Loucy (cell line): Measurements from ENCODE around the gene SLC22A23.

Source experiments
- H2AFZ ChIP-seq: fragments of 200-600 bp; sonication (generic); 2 replicates; pipeline ENCODE4 v1.6.0; 2016; ENCODE audit warnings: antibody characterized with exemption, mild to moderate bottlenecking, low read length, moderate library complexity
- H3F3A ChIP-seq: fragments of 200-600 bp; 2 replicates; pipeline ENCODE4 v1.6.0; 2016; ENCODE audit warnings: antibody characterized with exemption, low read depth, mild to moderate bottlenecking
- H3K27me3 ChIP-seq: fragments of 200-600 bp; sonication (generic); 2 replicates; pipeline ENCODE4 v1.6.1; 2014; ENCODE audit warnings: low read length, mild to moderate bottlenecking; ENCODE audit not compliant: insufficient read depth, poor library complexity, severe bottlenecking
- H3K36me3 ChIP-seq: fragments of 200-600 bp; sonication (generic); 2 replicates; pipeline ENCODE4 v1.6.1; 2016; ENCODE audit warnings: low read length; ENCODE audit not compliant: insufficient read depth
- H3K4me1 ChIP-seq: fragments of 200-600 bp; sonication (generic); 2 replicates; pipeline ENCODE4 v1.5.1; 2014; ENCODE audit warnings: low read length, mild to moderate bottlenecking; ENCODE audit not compliant: insufficient read depth, poor library complexity, severe bottlenecking
- H3K4me2 ChIP-seq: fragments of 200-600 bp; sonication (generic); 2 replicates; pipeline ENCODE4 v1.6.0; 2014; ENCODE audit warnings: antibody characterized with exemption, low read length, low read depth, mild to moderate bottlenecking; ENCODE audit not compliant: poor library complexity, severe bottlenecking
- H3K4me3 ChIP-seq: fragments of 200-600 bp; sonication (generic); 2 replicates; pipeline ENCODE4 v1.5.1; 2014; ENCODE audit warnings: low read length, mild to moderate bottlenecking, mixed read lengths; ENCODE audit not compliant: poor library complexity, severe bottlenecking
- H3K79me2 ChIP-seq: fragments of 200-600 bp; sonication (generic); 2 replicates; pipeline ENCODE4 v1.6.1; 2014; ENCODE audit warnings: low read length; ENCODE audit not compliant: insufficient read depth
- H3K9ac ChIP-seq: fragments of 200-600 bp; sonication (generic); 2 replicates; pipeline ENCODE4 v1.6.0; 2014; ENCODE audit warnings: mild to moderate bottlenecking, low read depth, low read length, moderate library complexity; ENCODE audit not compliant: poor library complexity, severe bottlenecking
- H3K9me2 ChIP-seq: fragments of 200-600 bp; sonication (generic); replicated peaks from 2 replicates; pipeline ENCODE4 v1.6.1; 2016; ENCODE audit warnings: low read depth, low read length, mixed read lengths
- H3K9me3 ChIP-seq: fragments of 200-600 bp; sonication (generic); 2 replicates; pipeline ENCODE4 v1.6.1; 2014; ENCODE audit warnings: mild to moderate bottlenecking, antibody characterized with exemption, low read length, low read depth; ENCODE audit not compliant: insufficient read depth
- H4K20me1 ChIP-seq: fragments of 200-600 bp; sonication (generic); 2 replicates; pipeline ENCODE4 v1.6.0; 2014; ENCODE audit warnings: antibody characterized with exemption, low read length, mild to moderate bottlenecking; ENCODE audit not compliant: insufficient read depth, poor library complexity, severe bottlenecking
- EZH2phosphoT487 ChIP-seq: fragments of 200-600 bp; IDR thresholded peaks from 2 replicates; pipeline ENCODE4 v1.6.1; 2018; ENCODE audit warnings: antibody characterized with exemption, mild to moderate bottlenecking, moderate library complexity, borderline replicate concordance
- TF ChIP-seq, protein P1 (sequence below): fragments of 200-600 bp; sonication (generic); conservative IDR thresholded peaks from 2 replicates; pipeline ENCODE4 v1.5.1; 2014; ENCODE audit warnings: mild to moderate bottlenecking, antibody characterized with exemption, low read length

The SLC22A23 gene

GRCh38 chr6:3314621-3315467, 142.0 kb downstream of the SLC22A23 start:
- Histone ChIP-seq H3F3A (no peaks in the 10 kb centered on the region), H3K36me3 (no peaks in the 10 kb centered on the region), H3K4me2 (no peak overlapping the region), H3K9me2 (no peaks in the 10 kb centered on the region), H3K4me1 (peaks cover 14% of the 10 kb centered on the region), H3K27me3 (no peaks in the 10 kb centered on the region), H2AFZ (no peak overlapping the region), H3K4me3 (no peak overlapping the region), H3K79me2 (no peaks in the 10 kb centered on the region), H4K20me1 (no peaks in the 10 kb centered on the region), H3K9ac (no peak overlapping the region), H3K9me3 (no peaks in the 10 kb centered on the region)
- TF ChIP-seq EZH2phosphoT487 = no peak
- TF ChIP-seq, protein P1, sequence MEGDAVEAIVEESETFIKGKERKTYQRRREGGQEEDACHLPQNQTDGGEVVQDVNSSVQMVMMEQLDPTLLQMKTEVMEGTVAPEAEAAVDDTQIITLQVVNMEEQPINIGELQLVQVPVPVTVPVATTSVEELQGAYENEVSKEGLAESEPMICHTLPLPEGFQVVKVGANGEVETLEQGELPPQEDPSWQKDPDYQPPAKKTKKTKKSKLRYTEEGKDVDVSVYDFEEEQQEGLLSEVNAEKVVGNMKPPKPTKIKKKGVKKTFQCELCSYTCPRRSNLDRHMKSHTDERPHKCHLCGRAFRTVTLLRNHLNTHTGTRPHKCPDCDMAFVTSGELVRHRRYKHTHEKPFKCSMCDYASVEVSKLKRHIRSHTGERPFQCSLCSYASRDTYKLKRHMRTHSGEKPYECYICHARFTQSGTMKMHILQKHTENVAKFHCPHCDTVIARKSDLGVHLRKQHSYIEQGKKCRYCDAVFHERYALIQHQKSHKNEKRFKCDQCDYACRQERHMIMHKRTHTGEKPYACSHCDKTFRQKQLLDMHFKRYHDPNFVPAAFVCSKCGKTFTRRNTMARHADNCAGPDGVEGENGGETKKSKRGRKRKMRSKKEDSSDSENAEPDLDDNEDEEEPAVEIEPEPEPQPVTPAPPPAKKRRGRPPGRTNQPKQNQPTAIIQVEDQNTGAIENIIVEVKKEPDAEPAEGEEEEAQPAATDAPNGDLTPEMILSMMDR = no peak

DNA sequence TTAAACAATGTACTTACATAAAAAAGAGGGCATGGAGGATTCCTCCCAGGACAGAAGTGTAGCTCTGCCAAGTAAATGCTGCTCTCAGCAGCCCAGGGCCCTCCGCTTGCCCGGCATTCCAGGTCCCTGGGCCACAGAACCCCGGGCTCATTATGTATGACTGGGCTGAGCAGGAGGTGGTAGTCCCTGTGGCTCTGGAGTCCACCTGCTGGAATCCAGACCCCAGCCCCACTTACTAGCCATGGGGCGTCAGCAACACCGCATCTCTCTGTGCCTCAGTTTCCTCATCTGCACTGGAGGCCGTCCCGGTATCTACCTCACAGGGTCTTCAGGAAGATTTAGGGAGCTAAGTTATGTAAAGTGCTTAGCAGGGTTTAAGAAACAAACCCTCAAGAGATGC, 142.7 kb downstream of the SLC22A23 start:
- TF ChIP-seq EZH2phosphoT487 = no peak
- TF ChIP-seq, protein P1 = no peak
- H3K79me2 ChIP-seq = no peaks in the 10 kb centered on the region
- H2AFZ ChIP-seq = no peak overlapping the region
- no peaks in the 10 kb centered on the region for H3K9me3 ChIP-seq
- no peak overlapping the region for H3K9ac ChIP-seq
- H3K4me1 ChIP-seq = peaks cover 14% of the 10 kb centered on the region
- no peak overlapping the region for H3K4me2 ChIP-seq
- no peaks in the 10 kb centered on the region for H4K20me1 ChIP-seq
- no peaks in the 10 kb centered on the region for H3K9me2 ChIP-seq
- no peaks in the 10 kb centered on the region for H3F3A ChIP-seq
- no peaks in the 10 kb centered on the region for H3K36me3 ChIP-seq
- H3K27me3 ChIP-seq = no peaks in the 10 kb centered on the region
- no peak overlapping the region for H3K4me3 ChIP-seq

DNA sequence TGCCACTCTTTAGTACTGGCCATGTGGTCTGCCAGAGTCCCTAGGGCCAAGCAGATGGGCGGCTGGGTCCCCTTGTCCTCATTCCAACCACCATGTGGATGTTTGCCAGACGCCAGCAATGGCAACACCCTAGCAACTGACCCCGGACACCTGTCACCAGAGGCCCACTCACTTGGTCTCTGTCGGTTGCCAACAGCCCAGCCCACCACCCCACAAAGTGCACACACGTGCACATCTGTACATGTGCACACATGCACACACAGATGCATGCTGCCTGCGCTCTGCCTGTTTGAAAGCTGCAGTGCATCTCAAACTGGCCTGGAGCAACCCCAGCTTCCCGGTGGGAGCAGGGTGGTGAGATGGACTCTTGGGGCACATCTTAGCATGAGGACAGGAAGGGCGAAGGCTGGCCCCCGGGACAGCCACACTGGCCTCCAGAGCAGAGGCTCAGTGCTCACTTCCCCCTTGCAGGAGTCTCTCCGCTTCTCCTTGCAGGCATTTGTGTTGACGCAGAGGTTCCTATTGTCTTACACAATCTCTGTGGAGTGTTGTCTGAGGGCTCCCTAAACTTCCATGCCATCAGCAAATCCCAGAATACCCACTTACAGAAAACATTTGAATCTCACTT, 144.1 kb downstream of the SLC22A23 start:
- Histone ChIP-seq H3K9ac (no peak overlapping the region), H3K9me3 (no peaks in the 10 kb centered on the region), H3K4me2 (no peak overlapping the region), H3K4me3 (no peak overlapping the region), H4K20me1 (no peaks in the 10 kb centered on the region), H3K36me3 (no peaks in the 10 kb centered on the region), H2AFZ (no peak overlapping the region), H3K79me2 (no peaks in the 10 kb centered on the region), H3K4me1 (peaks cover 1% of the 10 kb centered on the region), H3K9me2 (no peaks in the 10 kb centered on the region), H3F3A (no peaks in the 10 kb centered on the region), H3K27me3 (no peaks in the 10 kb centered on the region)
- no peak for TF ChIP-seq EZH2phosphoT487
- TF ChIP-seq, protein P1 = no peak
